SKM-1 (cell line): ENCODE measurements around the gene ARID3A.

Experiments used
- DNase-seq: peaks from one replicate; lab custom pipeline; 2025; ENCODE audit not compliant: unreplicated experiment; lab: John Stamatoyannopoulos, UW

The ARID3A gene

DNA sequence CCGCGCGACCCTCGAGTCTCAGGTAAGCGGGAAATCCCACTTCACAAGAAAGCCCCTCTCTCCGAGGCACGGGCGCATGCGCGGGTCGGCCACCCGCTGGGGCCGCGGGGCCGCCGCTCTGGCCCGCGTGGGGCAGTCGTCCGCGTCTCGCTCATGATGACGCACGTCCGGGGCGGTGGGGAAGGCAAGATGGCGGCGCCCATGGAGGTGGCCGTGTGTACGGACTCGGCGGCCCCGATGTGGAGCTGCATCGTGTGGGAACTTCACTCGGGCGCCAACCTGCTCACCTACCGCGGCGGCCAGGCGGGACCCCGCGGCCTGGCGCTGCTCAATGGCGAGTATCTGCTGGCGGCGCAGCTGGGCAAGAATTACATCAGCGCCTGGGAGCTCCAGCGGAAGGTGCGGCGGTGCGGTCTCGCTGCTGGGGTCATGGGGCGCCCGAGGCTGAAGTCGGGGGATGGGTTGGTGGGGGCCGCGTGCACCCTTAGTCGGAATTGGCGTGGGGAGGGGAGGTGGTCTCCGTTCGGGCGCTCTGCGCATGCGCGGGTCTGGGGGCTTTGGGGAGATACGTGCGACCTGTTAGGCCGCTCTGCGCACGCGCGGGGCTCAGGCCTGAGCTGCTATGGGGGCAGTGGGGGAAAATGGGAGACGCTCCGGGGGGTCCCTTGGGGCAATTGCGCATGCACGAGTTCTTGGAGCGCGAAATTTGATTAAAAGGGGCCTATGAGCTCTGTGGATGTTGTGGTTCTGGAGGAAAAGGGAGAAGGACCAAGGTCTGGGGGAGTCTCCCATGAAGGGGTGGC, 58.5 kb downstream of the ARID3A start, which contains the start of gene WDR18:
Gene WDR18 (plus strand): TSS at position 181 of the 803 bp plus-strand sequence. CDS start 9 bp downstream, at position 190.
- peak; percentile 71 for DNase-seq

DNA sequence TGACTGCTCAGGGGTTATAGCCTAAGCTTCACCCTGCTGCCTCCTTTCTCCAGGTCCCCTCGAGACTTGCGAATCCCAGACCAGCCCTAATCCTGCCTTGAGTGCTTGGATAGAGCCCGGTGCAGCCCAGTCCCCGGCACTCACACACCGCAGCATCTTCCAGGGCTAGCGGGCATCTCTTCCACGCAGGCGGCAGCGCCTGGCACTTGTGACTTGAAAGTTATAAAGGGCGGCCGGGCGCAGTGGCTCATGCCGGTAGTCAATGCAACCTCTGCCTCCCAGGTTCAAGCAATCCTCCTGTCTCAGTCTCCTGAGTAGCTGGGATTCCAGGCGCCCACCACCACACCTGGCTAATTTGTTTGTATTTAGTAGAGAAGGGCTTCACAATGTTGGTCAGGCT, 60.2 kb downstream of the ARID3A start:
- no peak for DNase-seq

DNA sequence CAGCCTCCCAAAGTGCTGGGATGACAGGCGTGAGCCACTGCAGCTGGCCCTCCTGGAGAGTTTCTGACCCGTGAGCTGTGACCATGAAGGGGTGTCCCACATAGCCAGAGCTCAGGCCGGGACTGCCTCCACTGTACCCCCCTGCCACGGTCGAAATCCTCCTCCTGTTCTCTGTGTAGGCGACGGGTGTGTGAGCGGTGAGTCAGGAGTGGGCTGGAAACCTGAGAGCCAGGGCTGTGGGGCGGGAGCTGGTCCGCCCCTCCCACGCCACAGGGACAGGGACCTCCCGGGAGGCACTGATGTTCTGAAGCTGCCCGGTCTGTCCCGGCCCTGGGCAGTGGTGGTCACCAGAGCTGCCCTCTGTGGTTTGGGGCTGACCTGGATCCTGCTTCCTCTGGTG, 62.2 kb downstream of the ARID3A start:
- no peak for DNase-seq

DNA sequence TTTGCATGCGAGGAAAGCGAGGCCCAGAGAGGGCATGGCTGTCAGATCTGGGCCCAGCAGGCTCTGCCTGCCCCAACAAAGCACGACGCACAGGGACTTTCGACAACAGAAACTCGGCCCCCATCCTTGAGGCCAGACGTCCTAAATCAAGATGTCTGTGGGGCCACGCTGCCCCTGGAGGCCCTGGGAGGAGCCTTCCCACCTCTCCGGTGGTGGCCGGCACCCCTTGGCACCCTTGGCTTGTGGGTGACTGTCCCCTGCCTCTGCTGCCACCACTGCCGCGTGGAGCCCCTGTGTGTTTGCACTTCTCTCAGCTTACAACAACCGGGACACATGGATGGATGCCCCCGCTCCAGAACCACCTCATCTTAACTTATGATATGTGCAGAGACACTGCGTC, 62.7 kb downstream of the ARID3A start:
- no peak for DNase-seq

DNA sequence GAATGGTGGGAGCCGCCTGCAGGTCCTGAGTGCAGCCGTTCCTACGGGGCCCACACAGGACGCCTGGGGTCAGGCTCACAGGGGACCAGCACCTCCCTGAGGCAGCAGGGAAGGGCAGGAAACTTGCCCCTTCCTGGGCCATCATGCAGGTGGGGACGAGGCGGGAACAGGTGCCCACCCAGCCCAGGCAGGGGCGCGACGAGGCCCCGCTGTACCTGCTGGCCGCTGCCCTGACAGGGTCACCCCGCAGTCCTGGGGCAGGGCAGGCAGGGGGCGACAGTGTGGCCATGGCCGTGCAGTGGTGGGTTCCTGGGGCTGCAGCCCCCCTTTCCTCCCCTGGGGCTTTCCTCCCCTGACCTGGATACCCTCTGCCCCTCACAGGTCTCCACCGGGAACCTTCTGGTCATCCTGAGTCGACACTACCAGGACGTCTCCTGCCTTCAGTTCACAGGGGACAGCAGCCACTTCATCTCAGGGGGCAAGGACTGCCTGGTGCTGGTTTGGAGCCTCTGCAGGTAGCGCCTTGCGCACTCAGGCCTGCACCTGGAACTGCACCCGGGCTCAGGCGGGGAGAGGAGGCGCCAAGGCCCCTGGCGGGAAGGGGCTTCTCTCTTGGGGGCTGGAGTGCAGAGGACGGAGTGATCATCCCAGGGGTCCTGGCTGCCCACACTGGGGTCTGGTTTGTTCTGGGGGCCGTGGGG, 63.7 kb downstream of the ARID3A start:
- no peak for DNase-seq

DNA sequence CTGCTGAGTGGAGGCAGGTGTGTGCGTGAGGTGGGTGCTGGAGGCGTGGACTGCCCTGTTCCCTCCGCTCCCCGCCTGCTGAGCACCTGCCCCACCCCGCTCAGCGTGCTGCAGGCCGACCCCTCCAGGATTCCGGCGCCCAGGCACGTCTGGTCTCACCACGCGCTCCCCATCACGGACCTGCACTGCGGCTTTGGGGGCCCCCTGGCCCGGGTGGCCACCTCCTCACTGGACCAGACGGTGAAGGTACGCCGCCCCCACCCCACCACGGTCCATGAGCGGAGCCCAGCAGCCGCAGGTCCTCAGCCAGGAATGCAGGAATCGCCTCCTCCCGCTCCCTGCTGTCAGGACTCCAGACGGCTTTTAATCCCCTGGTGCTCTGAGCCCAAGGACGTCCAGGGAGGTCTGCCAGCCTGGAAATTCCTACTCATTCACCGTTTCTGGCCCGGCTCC, 64.3 kb downstream of the ARID3A start:
- DNase-seq: no peak

DNA sequence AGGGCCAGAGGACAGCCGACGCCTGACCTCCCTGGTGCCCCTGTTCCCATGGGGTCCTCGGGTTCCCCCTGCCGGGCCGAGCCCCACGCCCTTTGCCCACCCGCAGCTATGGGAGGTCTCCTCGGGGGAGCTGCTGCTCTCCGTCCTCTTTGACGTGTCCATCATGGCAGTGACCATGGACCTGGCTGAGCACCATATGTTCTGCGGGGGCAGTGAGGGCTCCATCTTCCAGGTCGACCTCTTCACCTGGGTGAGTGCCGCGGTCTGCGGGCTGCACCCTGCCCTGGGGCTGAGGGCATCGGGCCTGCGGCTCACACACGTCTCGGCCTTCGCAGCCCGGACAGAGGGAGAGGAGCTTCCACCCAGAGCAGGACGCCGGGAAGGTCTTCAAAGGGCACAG, 64.9 kb downstream of the ARID3A start:
- DNase-seq: no peak

DNA sequence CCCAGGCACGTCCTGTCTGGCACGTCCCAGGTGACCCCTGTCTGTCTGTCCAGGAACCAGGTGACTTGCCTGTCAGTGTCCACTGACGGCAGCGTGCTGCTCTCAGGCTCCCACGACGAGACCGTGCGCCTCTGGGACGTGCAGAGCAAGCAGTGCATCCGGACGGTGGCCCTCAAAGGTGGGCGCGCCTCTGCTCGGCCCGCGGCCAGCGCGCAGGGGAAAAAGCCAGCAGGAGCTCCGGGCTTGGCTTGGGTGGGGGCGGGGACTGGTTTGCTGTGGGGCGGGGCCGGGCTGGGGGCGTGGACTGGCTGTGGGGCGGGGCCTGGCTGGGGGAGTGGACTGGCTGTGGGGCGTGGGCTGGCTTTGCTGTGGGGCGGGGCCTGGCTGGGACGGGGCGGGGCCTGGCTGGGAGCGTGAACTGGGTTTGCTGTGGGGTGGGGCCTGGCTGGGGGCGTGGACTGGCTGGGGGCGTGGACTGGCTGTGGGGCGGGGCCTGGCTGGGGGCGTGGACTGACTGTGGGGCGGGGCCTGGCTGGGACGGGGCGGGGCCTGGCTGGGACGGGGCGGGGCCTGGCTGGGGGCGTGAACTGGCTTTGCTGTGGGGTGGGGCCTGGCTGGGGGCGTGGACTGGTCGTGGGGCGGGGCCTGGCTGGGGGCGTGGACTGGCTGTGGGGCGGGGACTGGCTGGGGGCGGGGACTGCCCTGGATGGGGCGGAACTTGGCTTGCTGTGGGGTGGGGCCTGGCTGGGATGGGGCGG, 65.5 kb downstream of the ARID3A start:
- DNase-seq: peak; percentile 49

DNA sequence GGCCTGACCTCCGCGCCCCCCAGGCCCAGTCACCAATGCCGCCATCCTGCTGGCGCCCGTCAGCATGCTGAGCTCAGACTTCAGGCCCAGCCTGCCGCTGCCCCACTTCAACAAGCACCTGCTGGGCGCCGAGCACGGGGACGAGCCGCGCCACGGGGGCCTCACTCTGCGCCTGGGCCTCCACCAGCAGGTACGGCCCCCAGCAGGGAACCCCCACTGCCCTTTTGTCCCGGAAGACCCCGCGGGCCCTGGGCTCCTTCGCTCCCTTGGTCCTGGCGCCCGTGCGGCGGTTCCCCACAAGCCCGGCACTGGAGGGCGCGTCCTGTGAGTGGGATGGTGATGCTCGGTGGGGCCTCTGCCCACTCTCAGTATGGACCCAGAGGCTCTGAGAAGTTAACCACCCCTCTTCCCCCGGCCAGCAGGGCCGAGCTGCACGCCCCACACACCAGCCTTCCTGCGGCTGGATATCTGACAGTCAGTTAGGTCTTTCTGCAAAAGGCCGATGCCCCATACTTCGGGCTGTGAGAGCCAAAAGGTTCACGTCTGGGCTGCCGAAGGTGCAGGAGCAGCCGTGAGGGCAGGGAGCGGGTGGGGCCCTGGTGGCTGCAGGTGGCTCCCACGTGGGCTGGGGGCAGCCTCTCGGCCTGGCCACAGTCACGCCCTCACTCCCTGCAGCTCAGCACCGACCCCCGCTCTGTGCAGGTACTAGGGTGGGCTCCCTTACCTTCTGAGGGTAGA, 66.3 kb downstream of the ARID3A start:
- DNase-seq: no peak

DNA sequence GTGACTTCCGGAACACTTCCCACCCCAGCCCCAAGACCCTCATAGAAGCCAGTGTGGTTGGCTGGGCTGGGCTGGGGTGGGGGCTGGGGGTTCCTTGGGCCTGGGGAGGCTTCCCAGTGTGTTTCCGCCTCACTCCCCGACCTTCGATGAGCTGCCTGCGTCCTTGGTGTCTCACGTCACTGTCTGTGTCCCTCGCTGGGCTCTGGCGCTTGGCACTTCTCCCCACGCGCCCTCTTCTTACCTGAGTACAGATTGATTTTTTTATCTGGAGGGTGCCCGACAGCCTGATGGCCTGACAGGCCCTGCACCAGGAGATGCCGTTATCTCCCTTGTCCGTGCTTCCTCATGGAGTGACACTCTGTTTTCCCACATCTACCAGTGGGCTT, 66.8 kb downstream of the ARID3A start:
- no peak for DNase-seq

DNA sequence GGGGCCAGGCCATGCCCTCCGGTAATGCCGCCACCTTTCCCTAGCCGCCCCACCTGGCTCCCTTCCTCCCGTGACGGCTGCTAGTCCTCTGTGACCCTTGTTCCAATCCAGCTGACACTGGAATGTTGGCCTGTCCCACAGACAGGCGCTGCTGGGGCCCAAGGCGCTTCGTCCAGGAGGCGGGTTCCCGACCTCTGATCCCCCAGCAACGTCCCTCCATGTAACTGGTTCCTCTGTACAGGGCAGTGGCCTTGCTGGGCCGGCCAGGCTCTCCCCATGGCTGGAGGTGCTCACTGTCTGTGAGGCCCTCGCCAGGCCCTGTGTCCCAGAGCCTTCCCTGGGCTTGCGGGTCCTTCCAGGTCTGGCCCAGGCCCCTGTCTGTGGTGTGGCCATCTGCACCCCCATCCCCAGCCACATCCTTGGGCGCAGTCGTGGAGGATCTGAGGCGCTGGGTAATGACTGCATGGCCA, 67.6 kb downstream of the ARID3A start:
- DNase-seq: no peak

DNA sequence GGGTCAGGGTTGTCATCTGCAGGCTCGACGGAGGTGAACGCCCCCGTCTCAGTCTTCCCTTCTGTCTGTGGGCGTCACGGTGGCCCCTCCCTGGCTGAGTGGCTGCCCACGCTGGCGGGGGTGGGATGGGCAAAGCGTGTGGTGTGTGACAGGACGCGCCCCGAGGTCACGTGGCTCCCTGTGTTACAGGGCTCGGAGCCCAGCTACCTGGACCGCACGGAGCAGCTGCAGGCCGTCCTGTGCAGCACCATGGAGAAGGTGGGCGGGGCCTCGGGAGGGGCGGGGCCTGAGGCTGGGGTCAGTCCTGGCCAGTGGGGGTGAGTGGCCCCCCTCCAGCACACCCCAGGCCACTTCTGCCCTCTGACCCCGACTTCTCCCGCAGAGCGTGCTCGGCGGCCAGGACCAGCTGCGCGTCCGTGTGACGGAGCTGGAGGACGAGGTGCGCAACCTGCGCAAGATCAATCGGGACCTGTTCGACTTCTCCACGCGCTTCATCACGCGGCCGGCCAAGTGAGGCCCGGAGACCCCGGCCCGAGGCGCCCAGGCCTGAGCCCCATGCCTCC, 68.1 kb downstream of the ARID3A start:
- no peak for DNase-seq

DNA sequence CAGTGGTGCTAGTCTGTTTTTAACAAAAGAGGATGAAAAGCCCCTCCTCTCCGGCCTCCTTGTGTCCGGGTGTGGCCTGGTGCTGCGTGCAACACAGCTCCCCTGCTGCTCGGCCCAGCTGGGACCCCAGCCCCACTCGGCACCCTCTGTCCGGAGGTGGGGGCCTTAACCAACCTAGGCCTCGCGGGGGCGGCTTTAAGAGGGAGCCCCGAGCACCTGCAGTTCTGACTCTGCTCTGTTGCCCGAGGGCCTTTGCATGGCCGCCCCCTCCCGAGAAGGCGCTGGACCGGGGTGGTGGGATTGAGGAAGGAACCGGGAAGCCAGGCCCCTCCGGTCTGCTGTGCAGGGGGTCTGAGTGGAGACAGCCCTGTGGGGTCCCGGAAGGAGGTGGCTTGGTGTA, 68.7 kb downstream of the ARID3A start:
- no peak for DNase-seq

DNA sequence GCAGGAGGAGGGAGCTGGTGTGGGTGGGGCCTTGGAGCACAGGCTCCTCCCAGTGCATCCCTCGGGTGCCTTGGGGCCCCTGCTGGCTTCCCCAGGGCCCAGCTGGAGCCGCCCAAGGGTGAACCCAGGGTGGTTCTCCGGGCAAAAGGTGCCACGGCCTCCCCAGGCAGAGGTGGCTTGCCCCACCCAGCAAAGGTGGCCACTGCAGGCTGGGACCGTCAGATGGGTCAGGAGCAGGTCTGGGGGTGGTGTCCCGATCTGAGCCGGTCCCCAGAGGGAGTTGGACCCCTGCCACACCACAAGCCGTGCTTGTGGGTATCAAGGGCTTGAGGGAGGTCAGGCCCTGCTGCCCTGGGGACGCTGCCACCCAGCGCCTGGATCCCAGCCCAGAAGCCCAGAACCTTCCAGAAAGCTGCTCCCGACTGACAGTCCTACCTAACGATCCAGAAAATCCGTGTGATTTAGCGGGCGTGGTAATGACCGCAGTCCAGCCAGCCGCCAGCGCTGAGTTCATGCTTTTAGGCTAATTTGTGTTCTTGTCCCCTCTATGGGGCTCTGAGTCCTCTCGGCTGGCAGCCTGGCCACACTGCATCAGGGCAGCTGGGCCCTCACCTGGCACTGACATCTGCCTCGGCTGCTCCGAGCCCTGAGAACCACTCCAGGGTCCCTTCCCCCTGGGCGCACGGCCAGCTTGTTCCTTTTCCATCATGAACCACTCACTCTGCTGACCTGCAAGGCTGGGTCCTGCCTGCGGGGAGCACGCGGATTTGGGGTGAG, 69.4 kb downstream of the ARID3A start:
- DNase-seq: no peak

DNA sequence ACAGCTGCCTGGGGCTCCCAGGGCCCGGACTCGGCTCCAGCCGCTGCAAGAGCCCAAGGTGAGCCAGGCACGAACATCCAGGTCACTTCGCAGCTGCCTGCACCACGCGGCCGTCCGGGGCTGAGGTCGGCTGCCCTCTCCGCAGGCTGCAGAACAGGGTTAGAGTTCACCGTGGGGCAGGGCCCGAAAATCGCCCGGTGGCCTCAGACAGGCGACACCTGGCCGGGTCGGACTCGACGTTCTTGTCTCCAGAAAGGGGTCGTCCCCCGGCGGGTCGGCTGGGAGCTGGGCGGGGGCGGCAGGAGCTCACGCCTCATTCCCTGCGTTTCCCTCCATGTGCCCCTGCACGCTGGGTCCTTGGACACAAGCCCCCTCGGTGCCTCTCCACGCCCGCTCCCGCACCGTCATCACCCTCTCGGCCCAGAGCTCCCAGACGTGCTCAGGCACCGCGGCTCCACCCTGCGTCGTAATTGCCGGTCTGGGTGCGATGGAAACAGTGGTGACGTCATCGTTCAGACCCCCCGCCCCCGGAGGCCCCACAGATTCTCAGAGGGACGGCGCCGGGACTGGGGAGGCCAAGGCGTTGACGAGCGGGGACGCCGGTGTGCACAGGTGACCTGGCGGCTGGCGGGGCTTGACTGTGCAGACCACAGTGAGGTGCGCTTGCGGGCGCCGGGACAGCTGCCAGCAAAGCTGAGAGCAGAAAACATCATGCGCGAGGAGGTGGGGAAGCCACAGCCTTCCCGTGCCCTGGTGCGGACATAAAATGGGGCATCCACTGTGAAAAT, 70.4 kb downstream of the ARID3A start:
- DNase-seq: no peak

DNA sequence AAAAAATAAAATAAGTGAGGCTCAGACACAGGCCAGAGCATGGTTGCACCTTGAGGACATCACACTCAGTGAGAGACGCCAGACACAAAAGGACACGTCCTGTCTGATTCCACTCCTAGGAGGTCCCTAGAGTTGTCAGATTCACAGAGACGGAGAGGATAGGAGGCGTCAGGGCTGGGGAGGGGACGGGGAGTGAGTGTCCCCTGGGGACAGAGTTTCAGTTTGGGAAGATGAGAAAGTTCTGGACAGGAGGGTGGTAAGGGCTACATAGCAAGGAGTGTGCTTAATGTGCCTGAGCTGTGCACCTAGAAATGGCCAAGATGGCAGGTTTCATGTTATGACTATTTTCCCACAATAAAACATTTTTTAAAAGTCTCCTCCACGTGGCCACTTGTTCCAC, 72.2 kb downstream of the ARID3A start:
- DNase-seq: no peak

DNA sequence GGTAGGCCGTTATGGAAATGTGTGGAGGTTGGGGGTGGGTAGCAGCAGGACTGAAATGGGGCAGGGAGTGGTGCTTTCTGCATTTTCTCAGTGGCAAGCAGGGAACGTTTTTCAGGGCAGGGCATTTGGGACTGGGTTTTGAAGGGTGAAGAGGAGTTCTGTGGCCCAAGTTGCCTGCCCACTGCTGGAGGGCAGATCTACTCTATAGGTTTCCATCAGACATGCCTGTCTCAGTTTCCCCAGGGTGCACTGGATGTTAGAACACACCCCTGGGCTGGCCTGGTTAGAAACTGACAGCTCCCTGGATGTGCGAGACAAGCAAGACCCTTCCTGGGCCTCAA, 73.5 kb downstream of the ARID3A start:
- no peak for DNase-seq

DNA sequence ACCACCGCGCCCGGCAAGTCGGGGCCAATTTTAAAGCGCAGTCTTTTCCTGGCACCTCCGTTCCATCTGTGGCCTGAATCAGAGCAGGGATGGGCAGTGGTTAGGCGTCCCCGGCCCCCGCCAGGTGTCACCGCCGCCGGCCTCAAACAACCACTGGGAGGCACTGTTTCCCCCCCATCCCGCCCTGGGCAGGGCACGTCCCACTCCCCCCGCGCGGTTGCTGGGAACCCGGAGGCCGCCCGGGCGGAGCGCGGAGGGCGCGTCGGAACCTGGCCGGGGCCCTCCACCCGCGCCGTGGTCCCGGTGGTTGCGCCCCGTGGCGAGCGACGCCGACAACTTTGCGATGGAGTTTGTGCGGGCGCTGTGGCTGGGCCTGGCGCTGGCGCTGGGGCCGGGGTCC, 74.3 kb downstream of the ARID3A start, which contains the start of gene GRIN3B:
Gene GRIN3B (plus strand): TSS at position 325 of the 400 bp plus-strand sequence. CDS start 19 bp downstream, at position 344.
- peak; percentile 38 for DNase-seq
